ENCODE data around the gene ABCB8.

Gene ABCB8

DNA sequence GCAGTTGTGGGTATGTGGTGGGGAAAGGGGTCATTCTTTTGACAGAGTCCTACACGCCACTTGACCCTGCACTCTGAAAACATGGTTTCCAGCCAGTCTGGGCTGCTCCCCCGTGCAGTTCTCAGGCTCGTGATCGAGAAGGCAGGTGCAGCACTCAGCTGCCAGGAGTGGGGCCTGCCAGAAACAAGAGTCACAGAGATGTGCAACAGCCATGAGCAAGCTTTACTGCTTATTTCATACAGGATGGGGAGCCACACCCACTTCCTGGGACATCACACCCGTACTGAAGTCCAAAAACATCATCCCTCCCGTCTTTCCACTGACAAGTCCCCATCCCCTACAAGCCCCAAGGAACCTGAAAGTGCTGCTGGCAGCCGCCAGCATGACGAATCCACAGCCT is 13.3 kb upstream of the ABCB8 start:
- Histone ChIP-seq H3K27ac (no peak overlapping the region), H3K9ac (no peak overlapping the region), H3K4me1 (peaks cover 65 to 96% (median 89%) of the 10 kb centered on the region in 10 experiments), H3K9me3 (replicated peaks in 1 of 11) (no peaks in the 10 kb centered on the region), H3K36me3 (no peaks in the 10 kb centered on the region; a peak in 1 of 22 replicates), H4K20me1 (no peaks in the 10 kb centered on the region; a peak in 1 of 22 replicates), H3K4me3 (no peak overlapping the region), H3K27me3 (peaks cover 13 to 38% (median 21%) of the 10 kb centered on the region in 11 experiments; a peak in 21 of 22 replicates), H3K4me2 (peak overlapping the region; percentile 1 to 72 (median 36); a peak in 18 of 22 replicates)
- no peak for TF ChIP-seq Cebpa-rat (IDR thresholded peaks at IDR 0.05)

DNA sequence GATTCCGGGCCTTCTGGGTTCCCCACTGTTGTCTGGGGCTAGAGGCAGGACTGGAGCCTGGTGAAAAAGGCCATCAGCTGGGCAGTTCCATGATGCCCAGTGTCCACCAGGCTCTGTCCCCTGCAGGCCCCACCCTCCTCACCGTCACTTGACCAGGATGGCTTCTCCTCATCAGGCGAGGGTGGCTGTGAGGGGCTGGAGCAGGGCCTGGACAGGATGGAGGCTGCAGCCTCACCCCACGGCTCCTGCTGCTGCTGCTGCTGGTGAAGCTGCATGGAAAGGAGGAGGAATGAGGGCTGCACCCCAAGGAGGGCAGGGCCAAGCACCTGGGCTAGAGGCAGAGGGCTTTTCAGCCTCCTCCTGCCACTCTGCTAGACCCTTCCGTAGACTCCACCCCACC is 12.3 kb upstream of the ABCB8 start:
- TF ChIP-seq Cebpa-rat (IDR thresholded peaks at IDR 0.05), result no peak
- Histone ChIP-seq H3K4me3 (no peak overlapping the region), H3K27me3 (peaks cover 13 to 42% (median 22%) of the 10 kb centered on the region in 11 experiments; a peak in 21 of 22 replicates)

DNA sequence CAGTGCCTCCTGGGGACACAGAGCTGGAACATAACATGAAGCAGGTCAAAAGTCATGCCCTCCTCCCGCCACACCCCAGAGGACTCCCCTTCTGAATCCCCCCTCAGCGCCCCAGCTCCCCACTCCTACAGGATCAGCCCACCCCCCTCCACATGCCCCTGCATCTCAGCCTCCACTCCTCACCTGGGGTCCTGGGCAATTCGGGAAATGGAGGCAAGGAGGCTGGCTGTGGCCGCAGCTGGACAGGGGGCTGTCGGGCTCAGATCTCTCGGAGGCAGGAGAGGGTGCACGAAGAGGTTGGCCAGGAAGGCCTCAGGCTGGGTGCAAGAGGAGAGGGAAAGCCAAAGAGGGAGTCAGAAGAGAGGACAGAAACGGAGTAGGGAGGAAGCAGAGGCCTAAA is 11.7 kb upstream of the ABCB8 start:
- Histone ChIP-seq H3K27ac (no peak overlapping the region), H3K4me3 (no peak overlapping the region), H3K27me3 (peaks cover 13 to 42% (median 22%) of the 10 kb centered on the region in 11 experiments; a peak in 21 of 22 replicates), H3K4me2 (peak overlapping the region in 10 of 11 experiments; percentile 84 to 99 (median 96); a peak in 15 of 22 replicates), H3K9me3 (replicated peaks in 1 of 11) (no peaks in the 10 kb centered on the region), H3K9ac (no peak overlapping the region), H4K20me1 (no peaks in the 10 kb centered on the region; a peak in 1 of 22 replicates), H3K4me1 (peaks cover 50 to 89% (median 81%) of the 10 kb centered on the region in 10 experiments), H3K36me3 (no peaks in the 10 kb centered on the region; a peak in 1 of 22 replicates)
- no peak for TF ChIP-seq Cebpa-rat (IDR thresholded peaks at IDR 0.05)

More for the DNA sequence above, 12.3 kb upstream of the ABCB8 start:
- peaks cover 55 to 94% (median 85%) of the 10 kb centered on the region in 10 experiments for H3K4me1 ChIP-seq
- H3K9me3 ChIP-seq (replicated peaks in 1 of 11), result no peaks in the 10 kb centered on the region
- H4K20me1 ChIP-seq, result no peaks in the 10 kb centered on the region; a peak in 1 of 22 replicates
- H3K4me2 ChIP-seq, result peak overlapping the region in 1 of 11 experiments; percentile 84; a peak in 2 of 22 replicates
- no peak overlapping the region for H3K27ac ChIP-seq
- H3K9ac ChIP-seq, result no peak overlapping the region
- H3K36me3 ChIP-seq, result no peaks in the 10 kb centered on the region; a peak in 1 of 22 replicates

DNA sequence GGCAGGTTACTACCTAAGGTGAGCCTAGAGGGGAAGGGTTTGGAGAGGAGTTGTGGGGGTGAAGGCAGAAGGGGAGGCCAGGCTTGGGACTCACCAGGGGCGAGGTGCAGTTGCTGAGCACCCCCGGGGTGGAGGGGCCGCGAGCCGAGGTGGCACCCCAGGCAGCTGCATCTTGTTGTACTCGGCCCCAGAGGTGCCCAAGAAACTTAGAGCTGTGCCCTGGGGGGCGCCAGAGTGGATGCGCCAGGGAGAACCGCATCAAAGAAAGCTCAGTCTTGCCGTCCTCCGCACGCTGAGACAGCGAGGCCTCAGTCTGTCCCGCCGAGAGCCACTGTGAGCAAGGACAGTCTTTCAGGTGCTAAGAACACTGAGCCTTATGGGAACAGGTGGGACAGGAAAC is 11.3 kb upstream of the ABCB8 start:
- no peak for TF ChIP-seq Cebpa-rat (IDR thresholded peaks at IDR 0.05)
- no peaks in the 10 kb centered on the region; a peak in 1 of 22 replicates for H4K20me1 ChIP-seq
- peaks cover 45 to 85% (median 77%) of the 10 kb centered on the region in 10 experiments for H3K4me1 ChIP-seq
- no peaks in the 10 kb centered on the region for H3K9me3 ChIP-seq (replicated peaks in 1 of 11)
- peaks cover 13 to 42% (median 22%) of the 10 kb centered on the region in 11 experiments; a peak in 21 of 22 replicates for H3K27me3 ChIP-seq
- H3K4me2 ChIP-seq, result peak overlapping the region; percentile 84 to 99 (median 96); a peak in 20 of 22 replicates
- H3K36me3 ChIP-seq, result no peaks in the 10 kb centered on the region; a peak in 1 of 22 replicates
- no peak overlapping the region for H3K27ac ChIP-seq
- no peak overlapping the region; a peak in 1 of 20 replicates for H3K4me3 ChIP-seq
- H3K9ac ChIP-seq, result no peak overlapping the region

DNA sequence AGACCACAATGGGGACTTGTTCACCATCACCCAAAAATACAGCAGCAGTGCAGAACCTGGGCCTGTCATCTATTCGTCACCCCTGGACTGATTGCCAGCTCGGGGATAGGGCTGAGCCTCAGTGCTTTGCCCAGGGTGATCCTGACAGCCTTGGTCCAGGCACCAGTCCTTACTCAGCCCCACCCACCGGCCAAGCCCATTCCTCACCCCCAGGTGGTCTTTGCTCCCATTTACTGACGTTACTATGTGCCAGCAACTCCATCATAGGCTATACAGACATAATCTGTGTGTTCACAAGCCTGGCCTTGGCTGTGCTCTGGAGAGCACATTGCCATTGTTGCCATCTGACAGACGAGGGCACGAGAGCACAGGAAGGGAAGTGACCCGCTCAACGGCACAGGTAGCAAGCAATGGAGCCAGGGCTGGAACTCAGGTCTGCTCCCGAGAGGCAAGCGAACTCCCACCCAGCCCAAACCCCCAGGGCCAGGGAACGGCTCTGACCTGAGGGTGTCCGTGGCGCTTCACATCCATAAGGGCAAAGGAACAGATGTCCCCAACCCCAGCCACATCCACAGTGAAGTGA is 10.8 kb upstream of the ABCB8 start:
- no peaks in the 10 kb centered on the region; a peak in 1 of 22 replicates for H3K36me3 ChIP-seq
- peaks cover 13 to 42% (median 22%) of the 10 kb centered on the region in 11 experiments; a peak in 21 of 22 replicates for H3K27me3 ChIP-seq
- H3K9me3 ChIP-seq (replicated peaks in 1 of 11), result no peaks in the 10 kb centered on the region
- TF ChIP-seq Cebpa-rat (IDR thresholded peaks at IDR 0.05), result no peak
- H4K20me1 ChIP-seq, result no peaks in the 10 kb centered on the region; a peak in 1 of 22 replicates
- peak overlapping the region; percentile 84 to 99 (median 96) for H3K4me2 ChIP-seq
- peak overlapping the region in 2 of 11 experiments; percentile 41 to 56; a peak in 3 of 22 replicates for H3K27ac ChIP-seq
- H3K4me3 ChIP-seq, result peak overlapping the region in 9 of 10 experiments; percentile 44 to 67 (median 50); a peak in 15 of 20 replicates
- peaks cover 40 to 79% (median 72%) of the 10 kb centered on the region in 10 experiments for H3K4me1 ChIP-seq
- peak overlapping the region in 10 of 11 experiments; percentile 27 to 72 (median 56); a peak in 17 of 22 replicates for H3K9ac ChIP-seq

DNA sequence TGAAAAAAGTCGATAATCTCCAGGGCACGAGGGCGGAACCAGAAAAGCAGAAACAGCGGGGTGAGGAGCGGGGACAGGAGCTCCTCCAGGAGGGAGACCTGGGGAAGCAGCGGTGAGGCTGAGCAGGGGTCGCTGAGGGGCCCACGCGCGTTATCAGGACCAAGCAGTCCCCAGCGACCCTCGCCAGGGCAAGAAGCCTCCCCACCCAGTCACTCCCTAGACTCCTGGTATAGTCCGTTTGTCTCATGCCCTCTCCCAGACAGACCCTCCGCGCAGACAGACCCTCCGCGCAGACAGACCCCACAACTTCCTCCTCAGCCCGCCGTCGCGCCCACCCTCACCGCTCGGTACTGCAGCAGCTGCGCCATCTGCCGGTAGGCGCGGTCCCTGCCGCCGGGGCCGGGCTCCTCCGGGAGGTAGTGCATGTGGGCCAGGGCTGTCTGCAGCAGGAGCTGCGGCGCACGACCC is 10.3 kb upstream of the ABCB8 start:
- Histone ChIP-seq H3K9ac (peak overlapping the region; percentile 25 to 72 (median 54); a peak in 19 of 22 replicates), H3K4me1 (peaks cover 36 to 77% (median 69%) of the 10 kb centered on the region in 10 experiments), H3K4me3 (peak overlapping the region; percentile 41 to 67 (median 48)), H4K20me1 (no peaks in the 10 kb centered on the region; a peak in 1 of 22 replicates), H3K27ac (peak overlapping the region in 9 of 11 experiments; percentile 38 to 57 (median 50); a peak in 15 of 22 replicates), H3K9me3 (replicated peaks in 1 of 11) (no peaks in the 10 kb centered on the region), H3K4me2 (peak overlapping the region; percentile 84 to 99 (median 96)), H3K27me3 (peaks cover 13 to 41% (median 22%) of the 10 kb centered on the region in 11 experiments; a peak in 21 of 22 replicates), H3K36me3 (no peaks in the 10 kb centered on the region; a peak in 1 of 22 replicates)
- TF ChIP-seq Cebpa-rat (IDR thresholded peaks at IDR 0.05), result no peak

DNA sequence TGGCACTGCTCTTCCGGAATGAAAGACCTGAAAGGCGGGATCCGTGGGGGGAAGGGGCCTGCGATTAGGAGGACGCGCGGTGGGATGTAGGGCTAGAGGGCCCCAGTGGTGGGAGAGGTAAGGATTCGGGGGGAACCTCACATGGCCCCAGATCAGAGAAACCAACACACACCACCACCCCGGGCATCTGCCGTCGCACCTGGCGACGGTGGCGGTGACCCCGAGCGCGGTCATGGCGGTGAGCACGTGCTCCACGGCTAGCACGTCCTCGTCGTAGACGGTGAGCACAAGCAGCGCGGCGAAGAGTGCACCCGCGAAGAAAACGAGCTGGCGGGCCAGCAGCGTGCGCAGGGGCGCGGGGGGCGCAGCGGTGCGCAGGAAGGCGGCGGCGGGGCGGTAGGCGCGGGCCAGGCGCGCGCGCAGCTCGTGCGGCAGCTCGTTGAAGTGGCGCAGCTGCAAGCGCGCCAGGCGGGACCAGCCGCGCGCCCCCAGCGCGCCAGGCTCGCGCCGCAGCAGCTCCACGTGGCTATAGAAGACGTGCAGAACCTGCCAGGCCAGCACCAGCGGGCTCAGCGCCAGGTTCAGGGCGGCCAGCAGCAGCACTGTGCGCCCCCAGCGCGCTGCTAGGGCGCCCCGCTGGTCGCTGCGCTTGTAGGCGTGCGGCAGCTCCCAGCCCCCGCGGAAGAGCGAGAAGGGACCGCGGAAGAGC is 9.7 kb upstream of the ABCB8 start:
- Histone ChIP-seq H3K4me2 (peak overlapping the region; percentile 84 to 99 (median 96)), H3K27me3 (peaks cover 13 to 39% (median 22%) of the 10 kb centered on the region in 11 experiments; a peak in 21 of 22 replicates), H3K9ac (peak overlapping the region in 10 of 11 experiments; percentile 17 to 72 (median 56); a peak in 18 of 22 replicates), H3K36me3 (no peaks in the 10 kb centered on the region; a peak in 1 of 22 replicates), H3K4me3 (peak overlapping the region; percentile 41 to 67 (median 48)), H3K4me1 (peaks cover 38 to 78% (median 71%) of the 10 kb centered on the region in 10 experiments), H3K9me3 (replicated peaks in 1 of 11) (no peaks in the 10 kb centered on the region), H4K20me1 (no peaks in the 10 kb centered on the region; a peak in 1 of 22 replicates), H3K27ac (peak overlapping the region in 9 of 11 experiments; percentile 38 to 57 (median 50); a peak in 16 of 22 replicates)
- no peak for TF ChIP-seq Cebpa-rat (IDR thresholded peaks at IDR 0.05)

DNA sequence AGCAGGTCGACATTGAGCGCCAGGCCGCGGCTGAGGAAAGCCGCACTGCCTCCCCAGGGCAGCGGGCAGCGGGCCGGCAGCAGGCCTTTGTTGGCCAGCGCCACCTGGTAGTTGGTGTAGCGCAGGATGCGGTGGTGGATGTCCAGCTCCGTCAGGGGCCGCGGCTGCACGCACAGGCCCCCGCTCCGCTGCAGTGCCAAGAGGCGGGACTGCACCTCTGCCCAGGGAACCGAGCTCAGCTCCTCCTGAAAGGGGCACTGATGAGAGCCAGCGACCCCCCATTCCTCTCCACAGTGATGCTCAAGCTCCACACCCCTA is 9.2 kb upstream of the ABCB8 start:
- Histone ChIP-seq H3K27ac (peak overlapping the region in 5 of 11 experiments; percentile 38 to 57 (median 50); a peak in 6 of 22 replicates), H4K20me1 (no peaks in the 10 kb centered on the region; a peak in 1 of 22 replicates), H3K9me3 (replicated peaks in 1 of 11) (no peaks in the 10 kb centered on the region), H3K27me3 (peaks cover 13 to 39% (median 18%) of the 10 kb centered on the region in 11 experiments; a peak in 21 of 22 replicates), H3K9ac (peak overlapping the region in 7 of 11 experiments; percentile 17 to 72 (median 64); a peak in 11 of 22 replicates), H3K4me1 (peaks cover 39 to 77% (median 70%) of the 10 kb centered on the region in 10 experiments), H3K4me3 (peak overlapping the region in 9 of 10 experiments; percentile 41 to 67 (median 50); a peak in 17 of 20 replicates), H3K4me2 (peak overlapping the region; percentile 84 to 99 (median 96)), H3K36me3 (no peaks in the 10 kb centered on the region; a peak in 1 of 22 replicates)
- no peak for TF ChIP-seq Cebpa-rat (IDR thresholded peaks at IDR 0.05)

All from BLaER1 treated with 17β-estradiol and CSF1 and Interleukin-3, amounts not matched to agents 10 nM and 100 nM (cell line).